KG1 (cell line): ENCODE results near the gene ADGB.
A peak's percentile ranks its signal among the peaks of the same experiment; 100 is the strongest.
"Not testable (repeated sequence)": the region's sequence is repeated elsewhere in the genome, so short reads cannot be mapped to it uniquely, and the experiment has no call there.

Experiments used
- DNase-seq: peaks from one replicate; lab custom pipeline; 2025; lab: John Stamatoyannopoulos, UW

ADGB gene

DNA sequence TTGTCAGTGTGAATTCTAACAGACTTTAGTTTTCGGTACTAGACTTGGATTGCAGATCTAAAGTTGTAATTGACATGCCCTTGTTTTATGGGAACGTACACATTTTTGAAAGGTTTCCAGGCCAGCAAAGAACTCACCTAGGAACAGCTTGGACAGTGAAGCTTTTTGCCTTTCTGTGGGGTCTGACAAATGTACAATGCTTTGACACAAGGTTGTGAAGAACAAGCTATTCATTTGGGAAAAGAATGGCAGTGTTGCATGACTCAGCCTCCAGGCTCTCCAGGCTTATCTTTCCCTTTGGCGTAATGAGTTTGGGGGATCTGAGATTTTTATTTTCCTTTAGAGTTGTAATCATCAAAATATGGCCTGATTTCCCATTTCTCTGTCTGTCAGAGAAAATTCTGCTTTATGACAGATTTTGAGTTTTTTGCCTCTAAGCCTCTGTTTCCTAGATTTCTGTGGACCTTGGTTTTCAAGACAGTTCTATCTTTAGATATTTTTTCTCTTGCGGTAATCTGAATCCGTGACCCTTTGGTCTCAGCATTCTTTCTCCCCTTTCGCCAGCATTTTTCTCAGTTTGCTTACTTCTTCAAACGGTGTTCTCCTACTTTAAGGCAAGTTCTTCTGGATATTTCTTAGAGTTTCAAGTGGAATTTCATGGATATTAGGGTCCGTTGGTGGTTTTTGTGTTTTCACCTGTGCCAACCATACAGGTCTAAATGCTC, 221.0 kb downstream of the ADGB start:
- DNase-seq = no peak

DNA sequence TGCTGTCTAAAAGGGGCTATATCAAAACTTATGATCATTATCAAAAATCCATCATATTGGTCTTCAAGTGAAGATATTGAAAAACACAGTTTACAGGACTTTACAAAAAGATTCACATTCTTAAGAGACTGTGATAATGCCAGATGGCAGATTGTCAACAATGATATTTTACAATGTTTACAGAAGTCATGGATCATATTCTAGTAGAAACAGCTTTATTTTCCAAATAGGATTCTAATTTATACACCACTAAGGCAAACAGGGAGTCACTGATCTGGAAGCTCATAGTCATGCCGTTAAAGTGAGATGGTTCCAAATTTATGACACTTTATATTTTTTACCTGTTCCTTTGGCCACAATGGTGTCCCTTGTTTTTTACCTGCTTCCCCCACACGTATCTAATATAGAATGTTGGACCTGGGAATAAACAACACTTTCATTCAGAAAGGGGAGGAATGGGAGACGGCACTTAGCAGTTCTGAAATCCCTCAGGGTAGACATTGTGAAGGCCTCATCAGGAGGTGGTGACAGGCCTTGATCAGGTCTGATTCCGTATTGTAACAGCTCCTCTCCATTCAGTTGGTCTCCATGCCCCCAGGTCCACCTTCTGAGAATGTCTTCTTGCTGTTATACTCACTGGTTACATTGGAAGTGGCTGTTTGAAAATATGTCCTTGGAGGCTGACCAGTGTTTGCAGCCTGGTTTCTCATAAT, 228.6 kb downstream of the ADGB start:
- no peak for DNase-seq

- no peak for DNase-seq
Observed at GRCh38 chr6:146829792-146830565, 231.2 kb downstream of the ADGB start.

GRCh38 chr6:146833157-146833556, 234.4 kb downstream of the ADGB start:
- DNase-seq = no peak

- no peak for DNase-seq
Observed at GRCh38 chr6:146840216-146840615, 241.4 kb downstream of the ADGB start.

- DNase-seq = no peak
Observed at GRCh38 chr6:146840641-146841040, 241.9 kb downstream of the ADGB start.

DNA sequence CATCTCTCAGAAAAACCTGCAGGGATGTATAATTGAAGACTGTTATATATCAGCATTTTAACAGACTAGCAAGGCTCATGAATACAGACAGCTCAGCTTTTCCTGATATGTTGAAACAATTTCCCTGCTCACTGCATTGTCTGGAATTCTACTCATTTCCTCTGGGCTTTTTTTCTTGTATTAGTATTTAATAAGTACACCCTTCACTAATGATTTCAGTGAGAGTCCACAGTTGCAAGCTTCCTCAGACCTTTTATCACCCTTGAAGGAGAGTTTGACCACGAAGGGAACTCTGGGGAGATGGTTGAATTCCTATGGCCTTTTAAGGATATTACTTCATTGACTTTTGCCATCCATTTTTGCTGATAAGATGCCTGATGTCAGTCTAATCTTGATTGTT, 248.7 kb downstream of the ADGB start:
- DNase-seq = no peak

- no peak for DNase-seq
Observed at GRCh38 chr6:146850238-146850896, 251.6 kb downstream of the ADGB start.

GRCh38 chr6:146850981-146851380, 252.2 kb downstream of the ADGB start:
- no peak for DNase-seq

DNA sequence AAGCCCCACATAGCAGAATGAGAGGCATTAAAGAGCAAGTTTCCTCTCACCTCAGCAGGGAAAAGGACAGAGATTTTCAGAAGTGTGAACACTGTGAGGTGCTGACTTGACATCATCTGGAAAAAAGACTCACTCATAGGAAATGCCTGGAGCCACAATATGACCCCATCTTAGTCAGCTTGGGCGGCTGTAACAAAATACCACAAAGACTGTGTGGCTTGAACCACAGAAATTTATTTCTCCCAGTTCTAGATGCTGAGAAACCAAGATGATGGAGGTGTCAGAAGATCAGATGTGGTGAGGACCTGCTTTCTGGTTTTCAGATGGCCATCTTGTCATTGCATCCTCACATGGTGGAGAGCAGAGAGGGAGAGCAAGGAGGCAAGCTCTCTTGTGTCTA, 253.1 kb downstream of the ADGB start:
- no peak for DNase-seq

GRCh38 chr6:146854521-146855255, 255.9 kb downstream of the ADGB start:
- not testable (repeated sequence) for DNase-seq

DNA sequence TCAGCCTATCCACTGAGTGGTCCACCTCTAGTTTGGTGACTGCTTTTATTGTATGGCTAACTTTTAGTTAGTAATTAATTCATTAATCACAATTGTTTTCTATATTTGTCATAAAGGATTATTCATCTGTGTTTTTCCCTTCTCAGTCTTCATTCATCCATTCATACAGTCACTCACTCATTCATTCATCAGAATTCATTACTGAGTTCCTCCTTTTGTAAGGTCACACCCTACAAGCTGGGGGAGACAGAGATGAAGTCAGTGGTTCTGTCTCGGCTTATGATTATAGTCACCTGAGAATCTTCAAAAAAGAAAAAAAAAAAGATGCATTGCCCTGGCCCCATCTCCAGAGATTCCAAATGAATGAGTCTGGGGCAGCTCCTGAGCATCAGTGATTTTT, 257.1 kb downstream of the ADGB start:
- no peak for DNase-seq

DNA sequence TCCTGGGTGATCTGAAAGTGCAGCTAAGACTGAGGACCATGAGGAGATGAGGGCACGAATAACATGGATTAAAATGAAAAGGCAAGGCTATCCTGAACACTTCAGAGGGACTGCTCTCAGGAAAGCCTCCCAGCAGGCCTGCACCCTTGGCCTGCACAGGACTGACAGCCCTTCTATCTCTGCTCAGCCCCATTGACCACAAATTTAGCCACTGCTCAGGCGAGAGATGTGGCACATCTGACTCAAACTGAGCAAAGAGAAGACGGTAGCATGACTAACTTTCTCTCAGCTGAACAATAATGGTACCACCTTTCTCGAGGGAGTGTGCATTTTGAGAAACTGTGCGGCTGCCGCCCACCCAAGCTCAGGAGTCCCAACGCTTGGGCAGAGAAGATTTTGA, 257.5 kb downstream of the ADGB start:
- DNase-seq = no peak

DNA sequence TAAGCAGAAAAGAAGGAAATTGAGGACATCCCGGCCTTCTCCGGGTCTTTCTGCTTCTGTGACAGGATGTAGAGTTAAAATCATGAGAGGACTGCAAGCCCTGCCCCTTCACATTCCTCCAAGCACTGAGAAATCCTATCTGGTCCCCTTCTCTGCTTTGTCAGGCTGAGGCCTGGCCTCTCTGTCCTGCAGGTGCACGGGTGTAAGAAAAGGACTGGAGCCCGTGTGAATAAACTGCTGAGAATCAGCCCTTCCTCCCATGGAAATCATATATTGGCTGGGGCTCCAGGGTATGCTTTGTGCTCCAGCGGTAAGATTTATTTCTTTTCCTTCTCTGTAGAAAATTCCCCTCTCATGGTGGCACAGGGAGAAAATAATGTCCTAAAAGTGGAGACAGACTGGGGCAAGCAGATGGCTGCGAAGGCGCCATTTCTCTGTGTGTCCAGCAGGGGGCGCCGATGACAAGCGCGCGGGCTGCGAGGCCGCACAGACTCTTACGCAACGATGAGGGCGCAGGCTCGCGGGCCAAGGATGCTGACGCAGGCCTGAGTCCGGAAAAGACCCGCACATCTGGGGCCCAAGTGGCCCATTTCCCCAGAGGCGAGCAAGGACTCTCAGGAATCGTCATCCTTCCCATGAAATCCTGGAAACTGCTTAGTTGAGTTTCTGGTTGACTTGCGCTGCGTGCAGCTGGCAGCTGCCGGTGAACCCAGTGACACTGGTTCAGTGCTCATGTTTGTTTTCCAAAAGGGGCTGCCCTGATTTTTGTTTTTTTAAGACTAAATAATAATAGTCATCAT, 258.6 kb downstream of the ADGB start:
- DNase-seq = peak; percentile 52

DNA sequence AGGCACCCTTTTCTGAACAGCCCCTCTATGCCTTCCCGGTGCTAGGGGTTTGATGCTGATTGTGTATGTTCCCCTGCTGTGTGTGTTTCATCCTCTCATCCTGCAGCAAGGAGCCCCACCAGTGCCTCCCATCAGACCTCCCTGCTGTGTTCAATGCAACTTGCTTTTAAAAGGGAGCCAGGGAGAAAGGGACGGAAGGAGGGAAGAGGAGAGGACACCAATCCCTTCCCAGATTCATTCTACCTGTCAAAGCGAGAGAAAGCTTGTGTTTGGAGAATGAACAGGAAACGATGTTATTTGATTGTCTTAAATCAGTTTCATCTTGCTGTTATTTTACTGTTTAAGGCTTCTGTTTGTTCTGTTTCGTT, 259.2 kb downstream of the ADGB start:
- DNase-seq = no peak

DNA sequence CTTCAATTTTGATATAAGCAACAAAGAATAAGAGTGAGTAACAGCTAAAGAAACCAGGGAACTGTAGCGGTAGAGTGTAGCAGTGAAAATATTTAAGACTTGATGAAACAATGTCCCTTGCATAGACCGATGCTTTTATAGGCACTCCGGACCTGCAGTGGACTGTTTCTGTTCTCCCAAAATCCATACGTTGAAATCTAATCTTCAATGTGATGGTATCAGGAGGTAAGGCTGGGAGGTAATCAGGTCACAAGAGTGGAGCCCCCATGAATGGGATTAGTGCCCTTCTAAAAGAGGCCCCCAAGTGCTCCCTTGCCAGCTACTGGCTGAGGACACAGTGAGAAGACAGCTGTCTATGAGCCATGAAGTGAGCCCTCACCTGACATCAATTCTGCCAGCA, 260.4 kb downstream of the ADGB start:
- no peak for DNase-seq

- no peak for DNase-seq
Observed at GRCh38 chr6:146859795-146860495, 261.2 kb downstream of the ADGB start.

- no peak for DNase-seq
Observed at GRCh38 chr6:146860583-146860982, 261.8 kb downstream of the ADGB start.

DNA sequence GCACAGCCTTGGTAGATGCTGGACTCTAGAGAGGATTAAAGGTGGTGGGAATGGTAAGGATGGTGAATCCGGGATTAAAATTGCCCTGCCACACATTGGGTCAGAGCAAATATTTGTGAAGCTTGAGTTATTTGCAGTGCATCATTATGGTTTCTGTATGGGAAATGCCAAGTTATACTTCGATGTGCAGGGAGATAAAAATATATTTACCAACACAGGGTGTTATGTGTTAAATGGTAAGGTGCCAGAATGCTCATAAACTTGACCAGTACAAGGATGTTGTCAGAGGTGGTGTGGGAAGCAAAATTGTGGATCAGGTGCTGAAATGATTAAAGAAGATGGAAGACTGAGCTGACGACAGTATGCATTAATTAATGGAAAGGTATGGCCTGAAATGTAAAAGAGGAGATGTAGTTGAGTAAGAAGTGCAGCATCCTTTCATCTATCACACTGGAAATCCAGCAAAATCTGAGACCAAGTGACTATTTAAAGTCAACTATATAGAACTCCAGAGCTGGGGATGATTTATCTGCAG, 262.3 kb downstream of the ADGB start:
- no peak for DNase-seq

GRCh38 chr6:146861716-146862115, 262.9 kb downstream of the ADGB start:
- DNase-seq = no peak
